ENCODE results near the gene YKT6.

- TF ChIP-seq CTCF (IDR thresholded peaks at IDR 0.05) (no peak), POLR2A (IDR thresholded peaks at IDR 0.05) (no peak)
These were observed 28.4 kb upstream of the YKT6 start for GRCh38 chr7:44172352-44172751.

Measured in thyroid gland (tissue), 4 donors.